GM12878 (cell line): Measurements from ENCODE around the gene SBNO2. TPM values are rescaled to one million over a fixed set of nuclear protein-coding genes. Genes with fewer than 3 reads are reported as not detected.

Experiments used
- ATAC-seq: fragments of 200-7000 bp; cut with Tn5 transposase; 3 replicates; pipeline ENCODE4 v1.9.1; 2020; ENCODE audit warnings: mild to moderate bottlenecking, moderate library complexity
- BruUV-seq: library from RNA; stranded (reverse); fragments of 400-500 nt; replicated peaks from 2 replicates; lab custom pipeline; 2021; lab: Mats Ljungman, UMichigan
- CTCF ChIA-PET: fragments of 300-600 bp; sonication (Branson Sonifier 250); formaldehyde crosslinking; extraction: SDS; loops from one replicate; lab custom pipeline; 2021; ENCODE audit warnings: inconsistent platforms; lab: Yijun Ruan, JAX
- POLR2A ChIA-PET: fragments of 350-600 bp; formaldehyde crosslinking; extraction: SDS; loops from one replicate; lab custom pipeline; 2021; ENCODE audit warnings: inconsistent platforms; lab: Charles Lee
- RAD21 ChIA-PET: fragments of 300-600 bp; sonication (Branson Sonifier 250); formaldehyde crosslinking; loops from one replicate; lab custom pipeline; 2023; ENCODE audit warnings: antibody characterized with exemption; ENCODE audit not compliant: unreplicated experiment; lab: Charles Lee
- SMC1A ChIA-PET: fragments of 300-600 bp; sonication (Branson Sonifier 250); formaldehyde crosslinking; loops from one replicate; lab custom pipeline; 2023; ENCODE audit not compliant: unreplicated experiment, uncharacterized antibody; lab: Charles Lee
- DNase-seq: peaks from one replicate; pipeline ENCODE4 v3.0.0-alpha.2; 2011; ENCODE audit warnings: low read depth, low spot score
- FAIRE-seq: peaks from 3 replicates; lab custom pipeline; 2011; peaks lifted over from hg19 to GRCh38; lab: Jason Lieb, UNC
- H2AFZ ChIP-seq: 2 replicates; pipeline ENCODE4 v1.6.0; 2011; ENCODE audit warnings: low read depth, low read length, control low read depth; ENCODE audit not compliant: control insufficient read depth
- H3K27ac ChIP-seq: 2 replicates; pipeline ENCODE4 v1.5.1; 2011; ENCODE audit warnings: control low read depth; ENCODE audit not compliant: control insufficient read depth, insufficient read depth
- H3K27me3 ChIP-seq, 2 experiments: replicated peaks in 1 of 2; 2 replicates each; pipeline versions ENCODE4 v1.6.0 to v1.6.1; 2011; ENCODE audit warnings: low read length in 1 of 2; ENCODE audit not compliant: control insufficient read depth in 2 of 2, insufficient read depth in 2 of 2
- H3K36me3 ChIP-seq, 2 experiments: 2 replicates each; pipeline ENCODE4 v1.5.1; 2011; ENCODE audit warnings: low read length in 1 of 2; ENCODE audit not compliant: control insufficient read depth in 2 of 2, insufficient read depth in 2 of 2
- H3K4me1 ChIP-seq: 2 replicates; pipeline ENCODE4 v1.6.1; 2011; ENCODE audit warnings: mild to moderate bottlenecking, low read length, moderate library complexity, mixed read lengths; ENCODE audit not compliant: control insufficient read depth, insufficient read depth
- H3K4me2 ChIP-seq: 2 replicates; pipeline ENCODE4 v1.6.0; 2011; ENCODE audit warnings: control low read depth; ENCODE audit not compliant: control insufficient read depth, insufficient read depth
- H3K4me3 ChIP-seq: fragments of 200-600 bp; sonication (generic); 2 replicates; pipeline ENCODE4 v1.5.1; 2016
- H3K79me2 ChIP-seq: 2 replicates; pipeline ENCODE4 v1.6.0; 2011; ENCODE audit warnings: low read length; ENCODE audit not compliant: control insufficient read depth, insufficient read depth
- H3K9ac ChIP-seq: 2 replicates; pipeline ENCODE4 v1.8.0; 2011; ENCODE audit warnings: low read length, control low read depth, mixed read lengths; ENCODE audit not compliant: control insufficient read depth, insufficient read depth
- H3K9me3 ChIP-seq: replicated peaks from 3 replicates; pipeline ENCODE4 v1.5.1; 2011; ENCODE audit warnings: mild to moderate bottlenecking, low read length; ENCODE audit not compliant: control insufficient read depth, insufficient read depth
- H4K20me1 ChIP-seq: 2 replicates; pipeline ENCODE4 v1.6.0; 2011; ENCODE audit not compliant: control insufficient read depth, insufficient read depth
- BHLHE40 ChIP-seq, 2 experiments: fragments of 450-650 bp in 1 of 2; IDR thresholded peaks; 2 replicates each; pipeline ENCODE4 v1.6.1; 2011 to 2017; ENCODE audit warnings: low read depth in 2 of 2, borderline replicate concordance in 1 of 2, improper control_type of control experiment in 1 of 2, low read length in 1 of 2, mild to moderate bottlenecking in 1 of 2
- BMI1 ChIP-seq: fragments of 450-650 bp; IDR thresholded peaks from 2 replicates; pipeline ENCODE4 v1.6.1; 2016; ENCODE audit warnings: mild to moderate bottlenecking, moderate library complexity, borderline replicate concordance
- CBX5 ChIP-seq: sonication (generic); IDR thresholded peaks from 2 replicates; pipeline ENCODE4 v1.6.1; 2016; ENCODE audit warnings: low read depth, moderate library complexity, mild to moderate bottlenecking, inconsistent platforms
- FOXM1 ChIP-seq: IDR thresholded peaks from 2 replicates; pipeline ENCODE4 v1.6.1; 2012; ENCODE audit warnings: low read depth, mild to moderate bottlenecking, inconsistent platforms, low read length, moderate library complexity
- HDAC2 ChIP-seq: fragments of 200-600 bp; sonication (generic); IDR thresholded peaks from 2 replicates; pipeline ENCODE4 v1.6.1; 2017
- IRF5 ChIP-seq: fragments of 450-650 bp; IDR thresholded peaks from 2 replicates; pipeline ENCODE4 v1.6.1; 2017; ENCODE audit warnings: borderline replicate concordance
- KAT2A ChIP-seq: conservative IDR thresholded peaks from 2 replicates; pipeline ENCODE4 v1.6.1; 2011; ENCODE audit warnings: low read depth, low read length; ENCODE audit not compliant: control insufficient read depth
- MAX ChIP-seq: IDR thresholded peaks from 2 replicates; pipeline ENCODE4 v1.6.1; 2012; ENCODE audit warnings: low read depth, low read length, improper control_type of control experiment
- MTA3 ChIP-seq: IDR thresholded peaks from 2 replicates; pipeline ENCODE4 v1.6.1; 2012; ENCODE audit warnings: low read length, inconsistent platforms, borderline replicate concordance
- MYB ChIP-seq: fragments of 150-350 bp; IDR thresholded peaks from 2 replicates; pipeline ENCODE4 v1.6.1; 2014; ENCODE audit warnings: mild to moderate bottlenecking, low read depth, low read length, borderline replicate concordance
- PBX3 ChIP-seq: IDR thresholded peaks from 2 replicates; pipeline ENCODE4 v1.6.1; 2011; ENCODE audit warnings: mild to moderate bottlenecking, low read depth, low read length, moderate library complexity; ENCODE audit not compliant: insufficient replicate concordance
- POLR2AphosphoS5 ChIP-seq: IDR thresholded peaks from 2 replicates; pipeline ENCODE4 v1.6.1; 2011; ENCODE audit warnings: mild to moderate bottlenecking, low read length, inconsistent platforms
- RBBP5 ChIP-seq: fragments of 200-600 bp; sonication (generic); conservative IDR thresholded peaks from 2 replicates; pipeline ENCODE4 v1.6.1; 2016
- SMAD5 ChIP-seq: IDR thresholded peaks from 2 replicates; pipeline ENCODE4 v1.6.1; 2016; ENCODE audit warnings: antibody characterized with exemption, low read depth
- SP1 ChIP-seq: IDR thresholded peaks from one replicate; pipeline ENCODE4 v1.6.1; 2011; ENCODE audit warnings: low read depth, low read length
- SPI1 ChIP-seq: IDR thresholded peaks from 2 replicates; pipeline ENCODE4 v1.6.1; 2011; ENCODE audit warnings: low read depth, mild to moderate bottlenecking, low read length, moderate library complexity, borderline replicate concordance; ENCODE audit not compliant: insufficient read depth
- YY1 ChIP-seq: IDR thresholded peaks from 2 replicates; pipeline ENCODE4 v1.6.1; 2011; ENCODE audit warnings: low read depth, mild to moderate bottlenecking, low read length
- ZBED1 ChIP-seq: IDR thresholded peaks from 2 replicates; pipeline ENCODE4 v1.6.1; 2016; ENCODE audit warnings: borderline replicate concordance
- ZNF24 ChIP-seq: fragments of 450-650 bp; IDR thresholded peaks from 2 replicates; pipeline ENCODE4 v1.6.1; 2017; ENCODE audit warnings: antibody characterized with exemption, mild to moderate bottlenecking
- ZZZ3 ChIP-seq: IDR thresholded peaks from 2 replicates; pipeline ENCODE4 v1.6.1; 2011; ENCODE audit warnings: low read depth; ENCODE audit not compliant: control insufficient read depth, insufficient read length
- whole genome bisulfite sequencing: methylation state at CpG from one replicate; pipeline ENCODE4 v1.1.6; 2016; ENCODE audit warnings: low lambda C conversion rate; ENCODE audit not compliant: insufficient replicate concordance, insufficient coverage; ENCODE audit errors: missing lambda C conversion rate; 5-methylcytosine and 5-hydroxymethylcytosine counted together
- in situ Hi-C: fragments of 300-500 bp; cut with MboI; formaldehyde crosslinking; loops from 9 replicates; pipeline ENCODE4 v1.14.3; 2018; ENCODE audit warnings: mixed read lengths
- intact Hi-C: fragments of 100-400 bp; cut with micrococcal nuclease; formaldehyde crosslinking; loops from one replicate; pipeline ENCODE4 v1.14.2; 2022; ENCODE audit not compliant: unreplicated experiment
- polyA plus RNA-seq, 11 experiments: library from polyadenylated mRNA; depleted of rRNA in 4 of 11; unstranded in 6 of 11; stranded (reverse) in 5 of 11; fragments of >200 nt; fragmentation: Nextera tagmentation in 4 of 11; fragmentation: Illumina TruSeq in 1 of 11; extraction: Ambion mirVana in 4 of 11; extraction: Trizol in 1 of 11; gene quantifications; 1 replicate in 1 of 11; 2 replicates in 10 of 11; pipeline versions ENCODE4 v1.2.1 to v1.2.3, GENCODE V29; 2011 to 2016; ENCODE audit warnings: inconsistent platforms in 2 of 11, missing spikeins in 2 of 11, low read depth in 1 of 11
- total RNA-seq, 4 experiments: library from RNA; depleted of rRNA in 3 of 4; stranded (reverse); fragments of >200 nt in 3 of 4; fragmentation: Illumina TruSeq in 1 of 4; extraction: Trizol in 1 of 4; gene quantifications; 2 replicates each; pipeline versions ENCODE4 v1.2.1 to v1.2.3, GENCODE V29; 2013 to 2021

Gene SBNO2
- total and polyA plus RNA-seq, 10 of the 15 experiments (the other 5 are each of a cell fraction or from before 2014, with no cell fraction given) = 0.08 to 44.6 (median 5.4) TPM

- peak; percentile 93 for ATAC-seq
- SMC1A ChIA-PET = interaction anchor here (1.0 kb wide), 1 partner anchor 8 kb away, joined by 4 read pairs; no protein-coding TSS in a partner anchor
- Histone ChIP-seq H3K79me2 (peaks cover 24% of the 10 kb centered on the region), H3K27me3 (no peaks in the 10 kb centered on the region), H3K36me3 (peaks cover 0 to 14% of the 10 kb centered on the region in 2 experiments; a peak in 3 of 4 replicates), H2AFZ (peak within 1 kb of the TSS; percentile 81), H3K4me1 (peaks cover 19% of the 10 kb centered on the region), H3K9me3 (no peaks in the 10 kb centered on the region; the same call in 2 of the 3 replicates), H3K4me2 (peak within 1 kb of the TSS; percentile 93), H3K9ac (peak within 1 kb of the TSS; percentile 87), H3K27ac (peak within 1 kb of the TSS; percentile 74), H3K4me3 (peak within 1 kb of the TSS; percentile 96), H4K20me1 (no peaks in the 10 kb centered on the region)
- intact Hi-C loops (no loop called here), in situ Hi-C loops (no loop called here)
- peak; percentile 86 for DNase-seq
- CTCF ChIA-PET = interaction anchor here (0.6 to 1.4 kb wide), 4 partner anchors 14 to 99 kb away, joined by 3 to 6 read pairs (median 3); no protein-coding TSS in a partner anchor
- FAIRE-seq = peak; percentile 97
- RAD21 ChIA-PET = interaction anchor here (0.5 to 1.7 kb wide), 4 partner anchors 12 to 67 kb away, joined by 3 to 6 read pairs (median 4); no protein-coding TSS in a partner anchor
- no TSS peak for BruUV-seq
- POLR2A ChIA-PET = interaction anchor here (0.9 to 3.1 kb wide), 5 partner anchors 9 to 75 kb away, joined by 3 to 25 read pairs (median 9); partner anchors contain the start of gene GPX4
- WGBS = under 1% methylated on average over 52 of the region's 81 CpGs
- TF ChIP-seq SPI1 (no peak), ZZZ3 (no peak), YY1 (peak; percentile 78; the same call in 1 of the 2 replicates), ZBED1 (no peak), KAT2A (no peak), ZNF24 (no peak), CBX5 (no peak), MAX (peak; percentile 98), IRF5 (peak; percentile 99), RBBP5 (no peak), PBX3 (peak; percentile 63), HDAC2 (no peak), BMI1 (no peak), SMAD5 (peak; percentile 55; the same call in 1 of the 2 replicates), MYB (peak; percentile 99), BHLHE40 (IDR thresholded peaks at IDR 0.05; ENCODE audit: borderline replicate concordance in 1 of 2, low read depth in 2 of 2, low read length in 1 of 2) (no peak; a peak in 1 of 4 replicates), SP1 (peak; percentile 67), FOXM1 (no peak), MTA3 (no peak), POLR2AphosphoS5 (peak; percentile 52; the same call in 1 of the 2 replicates)
These were observed 78.9 kb downstream of the SBNO2 start, which contains the start of gene POLR2E for GRCh38 chr19:1094978-1095701. Gene POLR2E, minus strand, starts transcription at chr19:1095375. Its CDS starts 60 bp downstream, at chr19:1095315.
